Pons (tissue), 1 donor: Measurements from ENCODE around the gene OGA.
A peak's percentile ranks its signal among the peaks of the same experiment; 100 is the strongest.

Experiments used
- DNase-seq: peaks from one replicate; pipeline ENCODE4 v3.0.0-alpha.2; 2016; ENCODE audit warnings: low spot score

The OGA gene

GRCh38 chr10:101818119-101818871, at the start of gene OGA:
OGA (minus strand) TSS chr10:101818444; CDS start chr10:101818022, 422 bp downstream.
- peak; percentile 98 for DNase-seq

GRCh38 chr10:101867931-101868330, 49.7 kb upstream of the OGA start:
- no peak for DNase-seq

- DNase-seq: no peak
Measured at GRCh38 chr10:101859530-101859929, 41.3 kb upstream of the OGA start.

- DNase-seq: no peak
Measured at GRCh38 chr10:101858723-101859500, 40.7 kb upstream of the OGA start.

GRCh38 chr10:101857802-101858476, 39.7 kb upstream of the OGA start:
- DNase-seq: no peak

GRCh38 chr10:101856626-101857025, 38.4 kb upstream of the OGA start:
- no peak for DNase-seq

GRCh38 chr10:101851411-101852116, 33.3 kb upstream of the OGA start:
- no peak for DNase-seq

GRCh38 chr10:101850749-101851148, 32.5 kb upstream of the OGA start:
- no peak for DNase-seq

GRCh38 chr10:101848894-101849351, 30.7 kb upstream of the OGA start:
- no peak for DNase-seq

- DNase-seq: no peak
Measured at GRCh38 chr10:101848408-101848807, 30.2 kb upstream of the OGA start.

- DNase-seq: no peak
Measured at GRCh38 chr10:101845893-101846292, 27.6 kb upstream of the OGA start.

- no peak for DNase-seq
Measured at GRCh38 chr10:101843032-101844021, 25.1 kb upstream of the OGA start, which contains the start of gene KCNIP2. KCNIP2 (minus strand) TSS chr10:101843800; CDS start chr10:101843568, 232 bp downstream.

GRCh38 chr10:101841826-101842225, 23.6 kb upstream of the OGA start:
- DNase-seq: no peak

GRCh38 chr10:101840741-101841453, 22.7 kb upstream of the OGA start:
- DNase-seq: peak; percentile 85

- peak; percentile 62 for DNase-seq
Measured at GRCh38 chr10:101840102-101840684, 21.9 kb upstream of the OGA start.

- no peak for DNase-seq
Measured at GRCh38 chr10:101839416-101840063, 21.3 kb upstream of the OGA start.

- no peak for DNase-seq
Measured at GRCh38 chr10:101839002-101839401, 20.8 kb upstream of the OGA start.

GRCh38 chr10:101838416-101838970, 20.2 kb upstream of the OGA start:
- DNase-seq: no peak

- DNase-seq: no peak
Measured at GRCh38 chr10:101837748-101838147, 19.5 kb upstream of the OGA start.
